ENCODE data around the gene SYNJ2.

- TF ChIP-seq CTCF (IDR thresholded peaks at IDR 0.05; ENCODE audit: low read depth, low read length) (no peak), MYC (IDR thresholded peaks at IDR 0.05; ENCODE audit: low read depth, low read length) (no peak), MAX (IDR thresholded peaks at IDR 0.05; ENCODE audit: low read depth, low read length) (no peak)
Measured at GRCh38 chr6:158061361-158061708, 79.7 kb downstream of the SYNJ2 start.

All from NB4 (cell line).